ENCODE measurements around the gene INO80C. TPM values are rescaled to one million over a fixed set of nuclear protein-coding genes. Genes with fewer than 3 reads are reported as not detected.
"Not testable (repeated sequence)": the region's sequence is repeated elsewhere in the genome, so short reads cannot be mapped to it uniquely, and the experiment has no call there.

The INO80C gene
- polyA plus RNA-seq, 5 donors, result 30.3 to 37.5 (median 35.4) TPM

GRCh38 chr18:35464831-35465279 lies 32.9 kb downstream of the INO80C start:
- no peak for DNase-seq

DNA sequence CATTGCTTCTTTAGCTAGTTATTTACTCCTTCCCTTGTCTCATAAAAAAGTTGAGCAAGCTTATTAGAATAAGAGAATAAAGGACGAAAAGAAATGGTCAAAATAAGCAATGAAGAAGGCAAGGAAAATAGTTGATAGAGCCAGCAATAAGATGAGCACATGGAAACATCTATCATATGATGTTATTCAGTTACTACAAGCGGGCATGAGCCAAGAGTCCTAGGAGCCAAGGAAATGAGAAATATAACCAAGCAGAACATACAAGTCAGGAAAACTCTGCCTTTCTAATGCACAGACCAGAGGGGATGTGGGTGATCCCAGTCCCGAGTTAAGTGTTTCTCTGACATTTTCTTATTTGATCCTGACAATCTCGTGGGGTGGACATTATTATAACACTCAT lies 33.9 kb downstream of the INO80C start:
- no peak for DNase-seq

GRCh38 chr18:35463050-35463449 lies 34.7 kb downstream of the INO80C start:
- no peak for DNase-seq

DNA sequence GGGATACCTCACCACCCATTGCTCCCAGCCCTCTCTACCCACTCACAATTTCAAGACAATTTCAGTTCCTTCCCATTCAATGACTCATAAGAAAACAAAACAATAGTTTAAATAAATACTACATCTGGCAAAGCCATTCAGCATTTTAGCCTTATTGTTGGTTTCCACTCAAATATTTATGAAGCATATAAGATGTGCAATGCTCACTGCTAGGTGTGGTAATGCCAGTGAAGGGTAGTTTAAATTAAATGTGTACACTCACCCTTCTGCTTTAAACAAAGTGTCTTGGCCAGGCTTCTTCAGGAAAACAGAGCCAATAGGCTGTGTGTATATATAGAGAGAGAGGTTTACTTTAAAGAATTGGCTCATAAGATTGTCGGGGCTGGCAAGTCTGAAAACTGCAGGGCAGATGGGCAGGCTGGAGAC lies 37.0 kb downstream of the INO80C start:
- DNase-seq, result no peak

GRCh38 chr18:35459997-35460396 lies 37.8 kb downstream of the INO80C start:
- no peak for DNase-seq

DNA sequence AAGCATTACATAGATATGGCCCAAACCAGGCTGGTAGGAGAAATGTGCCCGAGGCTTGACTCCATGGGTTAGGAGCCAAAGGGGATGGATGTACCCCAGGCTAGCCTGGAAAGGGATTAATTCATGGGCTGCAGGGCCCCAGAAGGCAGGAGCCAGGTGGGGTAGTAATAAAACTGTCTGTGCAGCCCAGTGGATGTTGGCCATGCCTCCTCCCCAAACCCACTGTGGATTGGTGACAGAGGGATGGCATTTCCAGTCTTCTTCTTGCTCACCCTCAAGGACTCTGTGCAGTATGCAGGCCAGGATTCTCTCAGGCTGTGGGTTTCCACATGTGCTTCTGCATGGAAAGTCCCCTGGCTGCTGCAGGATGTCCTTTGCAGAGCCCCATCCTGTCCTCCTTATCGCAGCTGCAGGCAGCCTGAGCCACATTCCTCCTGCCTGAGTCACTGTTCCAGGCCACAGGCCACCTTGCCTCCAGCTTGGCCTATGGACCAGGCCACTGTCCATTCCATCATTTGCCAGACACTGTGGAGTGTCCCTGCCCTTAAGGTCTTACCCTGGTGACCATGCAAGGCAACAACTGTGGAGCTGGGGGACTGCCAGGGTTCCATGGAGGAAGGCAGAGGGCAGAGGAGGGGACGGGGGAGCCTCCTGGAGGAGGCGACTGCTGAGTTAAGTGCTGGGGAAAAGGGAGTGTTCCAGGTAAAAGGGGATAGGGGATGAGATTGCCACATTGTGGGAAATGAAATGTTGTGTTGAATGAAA lies 38.9 kb downstream of the INO80C start:
- DNase-seq, result peak in 1 of 2 donors; percentile 32

- no peak for DNase-seq
Measured at GRCh38 chr18:35458271-35458670, 39.5 kb downstream of the INO80C start.

GRCh38 chr18:35457140-35457704 lies 40.5 kb downstream of the INO80C start:
- no peak for DNase-seq

DNA sequence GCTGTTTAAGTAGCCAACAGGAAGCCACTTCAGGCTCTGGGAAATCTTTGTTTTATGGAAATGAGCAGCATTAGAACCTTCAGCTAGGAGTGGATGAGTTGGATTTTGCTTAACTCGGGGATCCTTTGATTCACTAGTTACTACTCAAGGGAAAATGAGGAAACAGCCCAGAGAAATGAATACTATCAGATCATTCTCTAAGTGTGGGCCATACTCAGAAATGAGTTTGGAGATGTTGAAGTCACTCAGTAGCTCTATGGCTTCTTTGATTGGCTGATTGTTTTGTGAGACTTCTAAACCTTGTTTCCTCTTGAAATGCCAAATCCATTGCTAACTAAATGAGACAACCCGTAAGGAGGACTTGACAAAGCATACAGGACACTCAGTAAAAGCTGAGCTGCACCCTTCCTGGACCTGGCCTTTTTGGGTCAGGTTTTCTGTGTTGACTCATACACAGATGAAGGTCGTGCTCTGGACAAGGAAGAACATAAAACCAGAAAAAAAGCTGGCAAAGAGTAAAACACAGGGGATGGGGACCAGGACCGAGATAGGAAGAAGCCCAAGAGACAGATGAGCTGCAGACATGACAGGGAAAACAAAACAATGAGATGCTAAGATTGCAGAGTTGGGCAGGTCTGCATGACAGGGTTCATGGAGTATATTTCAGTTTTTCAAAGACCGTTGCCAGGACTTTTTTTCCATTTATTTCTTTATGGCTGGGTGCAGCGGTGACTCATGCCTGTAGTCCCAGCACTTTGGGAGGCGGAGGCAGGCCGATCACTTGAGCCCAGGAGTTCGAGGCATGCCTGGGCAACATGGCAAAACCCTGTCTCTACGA lies 41.6 kb downstream of the INO80C start:
- DNase-seq, result no peak

- no peak for DNase-seq
Measured at GRCh38 chr18:35454803-35455202, 43.0 kb downstream of the INO80C start.

DNA sequence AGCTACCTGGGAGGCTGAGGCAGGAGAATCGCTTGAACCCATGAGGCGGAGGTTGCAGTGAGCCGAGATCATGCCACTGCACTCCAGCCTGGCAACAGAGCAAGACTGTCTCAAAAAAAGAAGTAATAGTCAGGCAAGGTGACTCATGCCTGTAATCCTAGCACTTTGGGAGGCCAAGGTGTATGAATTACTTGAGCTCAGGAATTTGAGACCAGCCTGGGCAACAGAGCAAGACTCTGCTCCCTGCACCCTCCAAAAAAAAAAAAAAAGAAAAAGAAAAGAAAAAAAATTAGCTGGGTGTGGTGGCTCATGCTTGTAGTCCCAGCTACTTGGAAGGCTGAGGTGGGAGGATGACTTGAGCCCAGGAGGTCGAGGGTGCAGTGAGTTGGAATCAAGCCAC lies 44.7 kb downstream of the INO80C start:
- DNase-seq, result not testable (repeated sequence)

- no peak for DNase-seq
Measured at GRCh38 chr18:35451916-35452315, 45.8 kb downstream of the INO80C start.

DNA sequence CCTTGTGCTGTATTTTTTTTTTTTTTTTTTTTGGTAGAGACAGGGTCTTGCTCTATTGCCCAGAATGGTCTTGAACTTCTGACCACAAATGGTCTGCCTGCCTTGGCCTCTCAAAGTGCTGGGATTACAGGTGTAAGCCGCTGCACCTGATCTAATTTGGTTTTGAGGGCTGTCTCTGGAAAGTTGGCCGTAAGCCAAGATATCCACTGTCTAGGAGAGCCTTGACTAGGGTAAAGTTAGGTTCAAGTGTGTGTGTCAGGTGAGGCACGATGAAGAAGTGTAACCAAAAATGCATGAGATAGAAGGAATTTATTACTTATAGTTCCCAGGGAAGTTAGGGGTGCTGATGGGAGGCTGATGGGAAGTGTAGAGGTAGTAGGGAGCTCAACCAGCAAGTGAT lies 46.7 kb downstream of the INO80C start:
- DNase-seq, result no peak

DNA sequence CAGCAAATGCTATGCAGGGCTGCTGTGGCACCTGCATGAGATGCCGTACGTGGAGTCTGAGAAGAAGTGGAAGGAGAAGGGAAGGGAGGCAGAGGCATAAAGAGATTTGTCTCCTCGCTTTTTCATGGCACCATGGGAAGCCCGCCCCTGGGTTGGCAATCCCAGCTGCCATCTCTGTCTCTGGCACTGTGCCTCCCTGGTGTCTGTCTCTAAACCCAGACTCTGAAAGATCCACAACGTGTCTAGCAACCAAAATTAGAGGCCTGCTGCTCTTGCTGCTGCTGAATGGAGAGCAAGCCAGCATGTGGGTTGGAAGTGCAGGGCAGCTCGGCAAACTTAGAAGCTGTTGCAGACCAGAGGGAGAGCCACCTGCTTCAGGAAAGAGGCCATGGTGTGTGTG lies 53.1 kb downstream of the INO80C start:
- no peak for DNase-seq

DNA sequence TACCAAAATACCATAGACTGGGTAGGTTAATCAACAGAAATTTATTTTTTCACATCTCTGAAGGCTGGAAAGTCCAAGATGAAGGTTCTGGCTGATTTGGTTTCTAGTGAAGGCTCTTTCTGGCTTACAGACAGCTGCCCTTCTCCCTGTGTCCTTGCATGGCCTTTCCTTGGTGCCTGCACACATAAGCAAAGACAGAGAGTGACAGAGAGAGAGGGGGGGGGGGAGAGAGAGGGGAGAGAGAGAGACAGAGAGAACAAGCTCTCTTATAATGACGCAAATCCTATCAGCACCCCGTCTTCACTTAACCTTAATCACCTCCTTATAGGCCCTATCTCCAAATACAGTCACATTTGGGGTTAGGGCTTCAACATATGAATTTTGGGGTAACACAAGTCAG lies 53.9 kb downstream of the INO80C start:
- DNase-seq, result no peak

GRCh38 chr18:35443434-35443833 lies 54.3 kb downstream of the INO80C start:
- DNase-seq, result no peak

DNA sequence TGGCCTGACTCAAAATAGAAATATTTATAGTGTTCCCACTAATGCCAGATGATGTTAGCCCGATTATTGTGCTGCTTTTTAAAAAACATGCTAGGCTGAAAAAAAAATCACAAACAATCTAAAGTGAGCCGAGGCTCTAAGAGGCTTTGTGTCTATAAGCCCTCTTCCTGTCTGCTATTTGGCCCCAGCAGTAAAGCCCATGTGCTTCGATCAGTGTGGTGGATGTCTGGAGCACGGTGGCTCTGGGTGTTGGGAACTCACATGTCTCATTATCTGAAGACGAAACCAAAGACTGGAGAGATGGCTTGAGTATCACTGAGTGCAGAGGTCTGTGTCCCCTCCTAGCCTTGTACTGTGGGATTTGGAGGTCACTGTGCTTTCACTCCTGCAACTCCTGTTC lies 55.1 kb downstream of the INO80C start:
- no peak for DNase-seq

DNA sequence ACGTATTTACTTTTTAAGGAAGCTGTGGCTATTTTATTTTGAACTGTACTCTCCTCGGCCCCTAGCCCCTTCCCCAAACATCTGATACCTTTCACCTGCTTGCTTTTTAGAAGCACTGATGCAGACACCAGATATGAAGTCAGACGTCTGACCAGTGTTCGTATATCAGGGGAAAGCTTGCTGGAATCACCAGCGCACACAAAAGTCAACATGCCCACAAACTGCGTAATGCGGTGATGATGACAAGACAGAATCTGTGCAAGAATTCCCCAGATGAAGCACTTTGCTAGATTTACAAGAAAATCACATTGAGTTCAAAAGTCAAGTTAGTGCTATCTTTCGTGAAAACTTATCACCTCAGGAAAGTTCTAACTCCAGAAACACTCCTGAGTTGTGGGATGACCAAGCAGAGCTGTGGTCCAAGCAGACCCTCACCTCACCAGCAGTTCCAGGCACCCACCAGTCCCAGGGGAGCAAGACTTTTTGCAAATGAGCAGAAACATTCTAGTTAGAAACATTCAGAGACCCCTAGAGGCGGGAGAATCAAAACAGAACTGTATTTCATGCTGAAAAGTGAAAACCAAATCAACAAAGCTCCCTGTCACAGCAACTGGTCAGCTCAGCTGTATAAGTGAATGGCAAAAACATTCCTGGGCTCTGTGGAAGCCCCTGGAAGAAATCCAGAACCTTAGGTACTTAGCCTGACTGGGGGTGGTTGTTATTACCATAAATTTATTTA lies 55.7 kb downstream of the INO80C start:
- no peak for DNase-seq

- no peak for DNase-seq
Measured at GRCh38 chr18:35438480-35439234, 59.1 kb downstream of the INO80C start.

GRCh38 chr18:35437836-35438235 lies 59.9 kb downstream of the INO80C start:
- no peak for DNase-seq

- no peak for DNase-seq
Measured at GRCh38 chr18:35436076-35436649, 61.6 kb downstream of the INO80C start.
